H1 (cell line): ENCODE results near the gene PTCH1.

Source experiments
- CTCF ChIP-seq, 3 experiments: IDR thresholded peaks; 1 replicate in 2 of 3; 2 replicates in 1 of 3; pipeline versions ENCODE4 v1.5.1 to v1.6.1; 2011; ENCODE audit warnings: low read length in 3 of 3, mild to moderate bottlenecking in 3 of 3, inconsistent platforms in 2 of 3, low read depth in 1 of 3, moderate library complexity in 1 of 3; ENCODE audit not compliant: insufficient read depth in 1 of 3; ENCODE audit errors: control extremely low read depth in 1 of 3
- EZH2 ChIP-seq: fragments of 200-600 bp; sonication (generic); IDR thresholded peaks from 2 replicates; pipeline ENCODE4 v1.7.1; 2012; ENCODE audit warnings: low read depth, mild to moderate bottlenecking, moderate library complexity, low read length, inconsistent platforms; ENCODE audit not compliant: severe bottlenecking
- RFX5 ChIP-seq: IDR thresholded peaks from 2 replicates; pipeline ENCODE4 v1.6.1; 2011; ENCODE audit warnings: low read depth, low read length, improper control_type of control experiment, borderline replicate concordance

- TF ChIP-seq CTCF (IDR thresholded peaks at IDR 0.05; ENCODE audit: control extremely low read depth in 1 of 3, insufficient read depth in 1 of 3, low read depth in 1 of 3, low read length in 3 of 3) (no peak), EZH2 (no peak), RFX5 (no peak)
Observed at GRCh38 chr9:95440447-95440846, 76.3 kb downstream of the PTCH1 start.
